Endothelial cell of umbilical vein (primary cell): ENCODE results near the gene C5. TPM values are rescaled to one million over a fixed set of nuclear protein-coding genes. Genes with fewer than 3 reads are reported as not detected.

Experiments used
- BruUV-seq: library from RNA; stranded (reverse); fragments of 400-500 nt; replicated peaks from 2 replicates; lab custom pipeline; 2021; lab: Mats Ljungman, UMichigan
- CTCF ChIA-PET: fragments of 300-600, 350-600 bp; sonication (Branson Sonifier 250); formaldehyde crosslinking; loops from one replicate; lab custom pipeline; 2021; ENCODE audit warnings: antibody characterized with exemption, inconsistent platforms; lab: Charles Lee
- POLR2A ChIA-PET: fragments of 300-600, 350-600 bp; sonication (Branson Sonifier 250); formaldehyde crosslinking; loops from one replicate; lab custom pipeline; 2021; ENCODE audit warnings: antibody characterized with exemption, inconsistent platforms; lab: Charles Lee
- DNase-seq: peaks from one replicate; pipeline ENCODE4 v3.0.0-alpha.2; 2011; ENCODE audit warnings: low read depth, low spot score
- FAIRE-seq: peaks from 2 replicates; lab custom pipeline; 2011; peaks lifted over from hg19 to GRCh38; lab: Jason Lieb, UNC
- H2AFZ ChIP-seq: 2 replicates; pipeline ENCODE4 v1.6.0; 2012; ENCODE audit warnings: low read depth, low read length, control low read depth, inconsistent platforms
- H3K27ac ChIP-seq: 2 replicates; pipeline ENCODE4 v1.5.1; 2011; ENCODE audit warnings: low read depth, mild to moderate bottlenecking, control low read depth, low read length, moderate library complexity; ENCODE audit not compliant: insufficient read depth
- H3K27me3 ChIP-seq, 2 experiments: 2 replicates each; pipeline versions ENCODE4 v1.6.0 to v1.6.1; 2011; ENCODE audit warnings: low read length in 2 of 2, mixed read lengths in 1 of 2; ENCODE audit not compliant: control insufficient read depth in 2 of 2, insufficient read depth in 2 of 2
- H3K36me3 ChIP-seq, 2 experiments: 2 replicates in 1 of 2; 3 replicates in 1 of 2; pipeline ENCODE4 v1.5.1; 2011; ENCODE audit warnings: low read length in 2 of 2, mild to moderate bottlenecking in 1 of 2, moderate library complexity in 1 of 2; ENCODE audit not compliant: control insufficient read depth in 2 of 2, insufficient read depth in 2 of 2; ENCODE audit errors: extremely low read depth in 1 of 2
- H3K4me1 ChIP-seq: 3 replicates; pipeline ENCODE4 v1.5.1; 2011; ENCODE audit warnings: mild to moderate bottlenecking, low read length; ENCODE audit not compliant: control insufficient read depth, insufficient read depth; ENCODE audit errors: extremely low read depth
- H3K4me2 ChIP-seq: 2 replicates; pipeline ENCODE4 v1.6.1; 2011; ENCODE audit warnings: low read length, control low read depth, mixed read lengths; ENCODE audit not compliant: insufficient read depth
- H3K4me3 ChIP-seq, 3 experiments: fragments of 200-600 bp in 1 of 3; sonication (generic), shearing (Covaris generic) in 1 of 3; replicated peaks in 1 of 3; 2 replicates each; pipeline ENCODE4 v1.5.1; 2011 to 2016; ENCODE audit warnings: control low read depth in 3 of 3, low read length in 3 of 3, mild to moderate bottlenecking in 2 of 3, inconsistent platforms in 1 of 3, low read depth in 1 of 3, moderate library complexity in 1 of 3; ENCODE audit not compliant: insufficient read depth in 1 of 3
- H3K79me2 ChIP-seq: 2 replicates; pipeline ENCODE4 v1.6.0; 2012; ENCODE audit warnings: low read length, inconsistent platforms; ENCODE audit not compliant: control insufficient read depth, insufficient read depth
- H3K9ac ChIP-seq: replicated peaks from 2 replicates; pipeline ENCODE3; 2011; ENCODE audit warnings: low read length, control low read depth; ENCODE audit not compliant: insufficient read depth; ENCODE audit errors: extremely low read depth
- H3K9me1 ChIP-seq: replicated peaks from 3 replicates; pipeline ENCODE4 v1.6.0; 2011; ENCODE audit warnings: mild to moderate bottlenecking, low read length; ENCODE audit not compliant: control insufficient read depth, insufficient read depth; ENCODE audit errors: extremely low read depth
- H3K9me3 ChIP-seq: replicated peaks from 2 replicates; pipeline ENCODE4 v1.5.1; 2012; ENCODE audit warnings: low read length, inconsistent platforms; ENCODE audit not compliant: control insufficient read depth, insufficient read depth
- H4K20me1 ChIP-seq: replicated peaks from 2 replicates; pipeline ENCODE3; 2011; ENCODE audit warnings: mild to moderate bottlenecking, low read length; ENCODE audit not compliant: control insufficient read depth, insufficient read depth; ENCODE audit errors: extremely low read depth
- CTCF ChIP-seq, 2 donors: IDR thresholded peaks; 1 replicate in 1 of 2; 2 replicates in 1 of 2; pipeline ENCODE4 v1.5.1; 2011; ENCODE audit warnings: low read length in 2 of 2, mild to moderate bottlenecking in 2 of 2, moderate library complexity in 2 of 2, control low read depth in 1 of 2, inconsistent platforms in 1 of 2, low read depth in 1 of 2; ENCODE audit not compliant: insufficient read depth in 1 of 2; ENCODE audit errors: extremely low read depth in 1 of 2
- EZH2 ChIP-seq: IDR thresholded peaks from 2 replicates; pipeline ENCODE4 v1.6.1; 2012; ENCODE audit warnings: borderline replicate concordance, low read depth, mild to moderate bottlenecking, moderate library complexity, low read length, inconsistent platforms; ENCODE audit not compliant: severe bottlenecking
- FOS ChIP-seq: IDR thresholded peaks from 2 replicates; pipeline ENCODE4 v1.6.1; 2011; ENCODE audit warnings: mild to moderate bottlenecking, low read length, moderate library complexity, borderline replicate concordance; ENCODE audit not compliant: insufficient read depth
- GATA2 ChIP-seq: IDR thresholded peaks from 2 replicates; pipeline ENCODE4 v1.7.0; 2011; ENCODE audit warnings: low read depth, mild to moderate bottlenecking, moderate library complexity, mixed read lengths, low read length; ENCODE audit not compliant: insufficient read length, insufficient read depth
- JUN ChIP-seq: IDR thresholded peaks from 2 replicates; pipeline ENCODE4 v1.6.1; 2011; ENCODE audit warnings: borderline replicate concordance, low read depth; ENCODE audit not compliant: insufficient read length, insufficient read depth
- MAX ChIP-seq: IDR thresholded peaks from 2 replicates; pipeline ENCODE4 v1.6.1; 2011; ENCODE audit not compliant: insufficient read depth, insufficient read length
- MYC ChIP-seq: IDR thresholded peaks from one replicate; pipeline ENCODE4 v1.6.1; 2011; ENCODE audit warnings: mild to moderate bottlenecking, low read depth, low read length
- POLR2A ChIP-seq: IDR thresholded peaks from 2 replicates; pipeline ENCODE4 v1.6.1; 2012; ENCODE audit warnings: low read depth, mild to moderate bottlenecking, control low read depth, low read length
- dilution Hi-C: fragments of 300-500 bp; cut with MboI; formaldehyde crosslinking; loops from one replicate; pipeline ENCODE4 v1.15.0; 2019; ENCODE audit warnings: low sequenced_read_pairs; ENCODE audit not compliant: extremely low pct_ligation_motif_present
- intact Hi-C: fragments of 100-400 bp; cut with micrococcal nuclease; formaldehyde crosslinking; loops from one replicate; pipeline ENCODE4 v1.10.0; 2022
- polyA plus RNA-seq, 4 experiments: library from polyadenylated mRNA; depleted of rRNA in 3 of 4; stranded (reverse) in 3 of 4; unstranded in 1 of 4; fragments of >200 nt; gene quantifications; 2 replicates each; pipeline versions ENCODE4 v1.2.1 to v1.2.3, GENCODE V29; 2011 to 2012; ENCODE audit warnings: missing spikeins in 1 of 4
- total RNA-seq: library from RNA; stranded (reverse); gene quantifications from 2 replicates; pipeline ENCODE4 v1.2.3, GENCODE V29; 2021

Gene C5
- total and polyA plus RNA-seq, 2 donors (not counting 3 experiments of a cell fraction or from before 2014, with no cell fraction given) = 0.79 to 1.6 TPM

- Histone ChIP-seq H3K4me3 (no peak overlapping the region), H3K9me1 (no peaks in the 10 kb centered on the region), H4K20me1 (no peaks in the 10 kb centered on the region), H3K9me3 (no peaks in the 10 kb centered on the region), H3K36me3 (no peaks in the 10 kb centered on the region), H3K79me2 (no peaks in the 10 kb centered on the region), H3K4me2 (no peak overlapping the region), H3K9ac (no peak overlapping the region), H3K27me3 (no peaks in the 10 kb centered on the region), H2AFZ (no peak overlapping the region), H3K27ac (no peak overlapping the region), H3K4me1 (no peaks in the 10 kb centered on the region)
- CTCF ChIA-PET = interaction anchor here (0.7 to 0.9 kb wide), 2 partner anchors 28 to 479 kb away, joined by 3 read pairs; no protein-coding TSS in a partner anchor
- DNase-seq (no peak), FAIRE-seq (no peak)
- intact Hi-C loops = no loop called here
- POLR2A ChIA-PET = no interaction called here
- dilution Hi-C loops = no loop called here
- TF ChIP-seq MAX = no peak
- no peak for TF ChIP-seq MYC
- no peak for TF ChIP-seq CTCF (IDR thresholded peaks at IDR 0.05; ENCODE audit: extremely low read depth in 1 of 2, insufficient read depth in 1 of 2, low read depth in 1 of 2, low read length in 2 of 2)
- no peak for TF ChIP-seq JUN
- TF ChIP-seq FOS = no peak
- TF ChIP-seq POLR2A = no peak
- no peak for TF ChIP-seq GATA2
- TF ChIP-seq EZH2 = no peak
- BruUV-seq = no TSS peak
These were observed 48.6 kb upstream of the C5 start for GRCh38 chr9:121098567-121099198.
